Measurements from ENCODE around the gene ZIM2.
"Not testable (repeated sequence)": the region's sequence is repeated elsewhere in the genome, so short reads cannot be mapped to it uniquely, and the experiment has no call there.

The ZIM2 gene

DNA sequence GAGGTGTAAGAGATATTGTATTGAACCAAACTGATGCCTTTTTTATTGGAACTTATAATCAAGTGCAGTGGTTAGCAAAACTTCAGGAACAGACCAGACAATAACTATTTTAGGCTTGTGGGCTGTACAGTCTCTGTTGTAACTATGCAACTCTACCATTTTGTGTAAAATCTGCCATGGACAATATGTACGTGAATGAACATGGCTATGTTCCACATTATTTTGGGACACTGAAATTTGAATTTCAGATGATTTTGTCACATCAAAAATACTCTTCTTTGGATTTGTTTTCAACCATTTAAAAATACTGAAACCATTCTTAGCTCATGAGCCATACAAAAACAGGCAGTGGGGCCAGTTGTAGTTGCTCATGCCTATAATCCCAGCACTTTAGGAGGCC lies 27.9 kb upstream of the ZIM2 start:
- H3K9me3 ChIP-seq = peaks cover 16% of the 10 kb centered on the region; the same call in 1 of the 2 replicates
- no peaks in the 10 kb centered on the region for H3K27me3 ChIP-seq
- H4K20me1 ChIP-seq = no peaks in the 10 kb centered on the region
- H3K4me3 ChIP-seq = no peak overlapping the region
- H3K4me2 ChIP-seq = no peak overlapping the region
- H3K27ac ChIP-seq = no peak overlapping the region
- no peak overlapping the region for H3K9ac ChIP-seq
- no peaks in the 10 kb centered on the region for H3K4me1 ChIP-seq
- H3K36me3 ChIP-seq = no peaks in the 10 kb centered on the region
- TF ChIP-seq Cebpa-rat (IDR thresholded peaks at IDR 0.05) = no peak

- no peaks in the 10 kb centered on the region for H3K36me3 ChIP-seq
- peaks cover 11% of the 10 kb centered on the region; the same call in 1 of the 2 replicates for H3K9me3 ChIP-seq
- TF ChIP-seq Cebpa-rat (IDR thresholded peaks at IDR 0.05) = no peak
- H4K20me1 ChIP-seq = no peaks in the 10 kb centered on the region
- no peak overlapping the region for H3K9ac ChIP-seq
- H3K27me3 ChIP-seq = no peaks in the 10 kb centered on the region
- no peak overlapping the region for H3K4me3 ChIP-seq
- no peak overlapping the region for H3K4me2 ChIP-seq
- H3K27ac ChIP-seq = no peak overlapping the region
- no peaks in the 10 kb centered on the region for H3K4me1 ChIP-seq
Measured at GRCh38 chr19:56866538-56866937, 26.0 kb upstream of the ZIM2 start.

DNA sequence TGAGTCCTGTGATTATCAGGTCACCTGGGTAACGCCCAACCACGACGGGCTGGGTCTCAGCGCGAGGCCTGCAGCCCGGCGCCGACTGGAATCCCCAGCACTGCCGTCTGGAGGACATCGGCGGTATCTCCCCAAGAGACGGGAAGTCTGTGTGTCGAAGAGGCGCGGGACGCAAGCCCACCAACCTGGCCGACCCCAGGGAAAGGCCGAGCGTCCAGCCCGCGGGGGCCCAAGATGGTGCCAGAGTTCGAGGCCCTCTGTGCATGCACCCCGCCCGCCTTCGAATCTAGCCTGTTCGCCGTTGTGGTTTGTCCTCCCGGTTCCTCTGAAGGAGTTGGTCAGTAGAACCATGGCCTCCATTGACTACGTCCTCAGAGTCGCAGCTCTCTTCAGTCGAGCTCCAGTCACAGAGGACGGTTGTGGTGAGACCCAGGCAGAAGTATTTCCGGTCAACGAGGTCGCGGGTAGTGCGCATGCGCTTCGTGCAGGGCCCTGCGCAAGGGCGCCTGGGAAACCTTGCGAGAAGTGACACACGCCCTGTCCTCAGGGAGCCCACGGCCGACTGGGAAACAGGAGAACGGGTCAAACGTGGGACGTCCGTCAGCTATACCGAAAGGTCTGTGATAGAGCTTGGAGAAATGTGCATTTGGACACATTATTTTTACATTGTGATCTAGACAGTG lies 24.1 kb upstream of the ZIM2 start:
- Histone ChIP-seq H3K9me3 (peaks cover 11% of the 10 kb centered on the region; the same call in 1 of the 2 replicates), H3K27ac (no peak overlapping the region), H3K9ac (no peak overlapping the region)

GRCh38 chr19:56862741-56863140 lies 22.2 kb upstream of the ZIM2 start:
- Histone ChIP-seq H3K9me3 (peaks cover 11% of the 10 kb centered on the region; the same call in 1 of the 2 replicates), H3K27me3 (no peaks in the 10 kb centered on the region), H3K4me2 (no peak overlapping the region), H4K20me1 (no peaks in the 10 kb centered on the region), H3K4me3 (no peak overlapping the region), H3K36me3 (no peaks in the 10 kb centered on the region), H3K4me1 (no peaks in the 10 kb centered on the region), H3K27ac (no peak overlapping the region), H3K9ac (no peak overlapping the region)
- TF ChIP-seq Cebpa-rat (IDR thresholded peaks at IDR 0.05) = no peak

More for the DNA sequence above, 24.1 kb upstream of the ZIM2 start:
- Histone ChIP-seq H3K36me3 (no peaks in the 10 kb centered on the region), H3K4me1 (no peaks in the 10 kb centered on the region), H4K20me1 (no peaks in the 10 kb centered on the region), H3K27me3 (no peaks in the 10 kb centered on the region), H3K4me2 (no peak overlapping the region), H3K4me3 (no peak overlapping the region)
- no peak for TF ChIP-seq Cebpa-rat (IDR thresholded peaks at IDR 0.05)

DNA sequence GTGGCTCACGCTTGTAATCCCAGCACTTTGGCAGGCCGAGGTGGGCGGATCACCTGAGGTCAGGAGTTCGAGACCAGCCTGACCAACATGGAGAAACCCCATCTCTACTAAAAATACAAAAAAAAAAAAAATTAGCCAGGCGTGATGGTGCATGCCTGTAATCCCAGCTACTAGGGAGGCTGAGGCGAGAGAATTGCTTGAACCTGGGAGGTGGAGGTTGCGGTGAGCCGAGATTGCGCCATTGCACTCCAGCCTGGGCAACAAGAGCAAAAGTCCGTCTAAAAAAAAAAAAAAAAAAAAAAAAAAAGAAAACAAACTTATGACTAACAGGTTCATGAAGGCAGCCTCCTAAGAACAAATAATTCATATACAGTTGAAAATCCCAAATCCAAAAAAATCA lies 19.9 kb upstream of the ZIM2 start:
- H4K20me1 ChIP-seq, H3K9ac ChIP-seq, H3K27me3 ChIP-seq, H3K36me3 ChIP-seq, H3K4me1 ChIP-seq, H3K4me2 ChIP-seq, H3K4me3 ChIP-seq, H3K27ac ChIP-seq: not testable (repeated sequence)
- H3K9me3 ChIP-seq = peaks cover 11% of the 10 kb centered on the region; the same call in 1 of the 2 replicates

DNA sequence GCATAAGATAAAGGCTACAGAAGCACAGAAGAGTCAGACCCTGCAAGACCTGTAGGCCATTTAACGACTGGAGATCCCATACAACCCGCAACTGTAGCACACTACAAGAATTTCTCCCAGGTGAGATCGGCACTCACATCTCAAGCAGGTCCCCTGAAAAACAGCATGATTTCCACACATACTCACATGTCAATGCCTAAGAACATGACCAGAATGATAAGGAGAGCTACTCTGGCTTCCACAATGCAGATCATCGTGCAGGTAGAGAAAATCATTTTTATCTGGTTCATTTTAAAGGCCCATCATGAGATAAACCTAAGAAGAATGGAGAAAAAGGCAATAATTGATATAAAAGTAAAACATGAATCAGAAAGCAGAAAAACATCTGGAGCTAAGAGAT lies 17.5 kb upstream of the ZIM2 start:
- Histone ChIP-seq H3K4me2 (no peak overlapping the region), H3K4me3 (no peak overlapping the region), H3K9me3 (peaks cover 14% of the 10 kb centered on the region), H3K27ac (no peak overlapping the region), H3K9ac (no peak overlapping the region), H3K4me1 (no peaks in the 10 kb centered on the region), H4K20me1 (no peaks in the 10 kb centered on the region), H3K27me3 (no peaks in the 10 kb centered on the region), H3K36me3 (no peaks in the 10 kb centered on the region)
- TF ChIP-seq Cebpa-rat (IDR thresholded peaks at IDR 0.05) = no peak

DNA sequence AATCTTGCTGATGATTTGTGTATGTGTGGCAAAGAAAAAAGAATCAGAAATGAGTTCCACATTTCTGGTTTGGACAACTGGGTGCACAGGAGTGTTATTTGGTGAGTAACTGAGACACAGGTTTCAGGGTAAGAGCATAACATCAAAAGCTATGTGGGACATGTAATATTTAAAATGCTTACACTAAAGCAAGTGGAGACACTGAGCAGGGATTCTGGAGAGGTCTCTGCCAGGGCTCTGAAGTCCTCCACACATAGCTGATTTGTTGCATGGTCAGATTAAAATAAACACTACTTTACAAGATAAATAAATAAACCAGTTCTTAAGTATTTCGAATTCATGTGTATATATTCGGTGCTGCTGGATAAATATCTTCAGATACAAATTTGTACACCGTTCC lies 16.3 kb upstream of the ZIM2 start:
- Histone ChIP-seq H3K36me3 (no peaks in the 10 kb centered on the region), H3K4me1 (no peaks in the 10 kb centered on the region), H3K27ac (no peak overlapping the region), H4K20me1 (no peaks in the 10 kb centered on the region), H3K4me2 (no peak overlapping the region), H3K9ac (no peak overlapping the region), H3K27me3 (no peaks in the 10 kb centered on the region), H3K9me3 (peaks cover 14% of the 10 kb centered on the region), H3K4me3 (no peak overlapping the region)
- no peak for TF ChIP-seq Cebpa-rat (IDR thresholded peaks at IDR 0.05)

DNA sequence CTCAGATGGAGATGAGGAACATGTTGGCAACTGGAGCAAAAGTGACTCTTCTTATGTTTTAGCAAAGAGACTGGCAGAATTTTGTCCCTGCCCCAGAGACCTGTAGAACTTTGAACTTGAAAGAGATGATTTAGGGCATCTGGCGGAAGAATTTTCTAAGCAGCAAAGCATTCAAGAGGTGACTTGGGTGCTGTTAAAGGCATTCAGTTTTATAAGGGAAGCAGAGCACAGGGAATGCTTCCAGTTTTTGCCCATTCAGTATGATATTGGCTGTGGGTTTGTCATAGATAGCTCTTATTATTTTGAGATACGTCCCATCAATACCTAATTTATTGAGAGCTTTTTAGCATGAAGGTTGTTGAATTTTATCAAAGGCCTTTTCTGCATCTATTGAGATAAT lies 11.8 kb upstream of the ZIM2 start:
- not testable (repeated sequence) for H4K20me1 ChIP-seq, H3K27me3 ChIP-seq, H3K9ac ChIP-seq, H3K36me3 ChIP-seq, H3K4me2 ChIP-seq, H3K27ac ChIP-seq, H3K4me3 ChIP-seq, H3K4me1 ChIP-seq
- peaks cover 14% of the 10 kb centered on the region for H3K9me3 ChIP-seq

GRCh38 chr19:56848166-56848565 lies 7.6 kb upstream of the ZIM2 start:
- Histone ChIP-seq H3K27ac (no peak overlapping the region), H3K4me1 (no peaks in the 10 kb centered on the region), H3K36me3 (no peaks in the 10 kb centered on the region), H4K20me1 (no peaks in the 10 kb centered on the region), H3K9ac (no peak overlapping the region), H3K4me3 (no peak overlapping the region), H3K9me3 (no peaks in the 10 kb centered on the region), H3K4me2 (no peak overlapping the region), H3K27me3 (no peaks in the 10 kb centered on the region)
- no peak for TF ChIP-seq Cebpa-rat (IDR thresholded peaks at IDR 0.05)

DNA sequence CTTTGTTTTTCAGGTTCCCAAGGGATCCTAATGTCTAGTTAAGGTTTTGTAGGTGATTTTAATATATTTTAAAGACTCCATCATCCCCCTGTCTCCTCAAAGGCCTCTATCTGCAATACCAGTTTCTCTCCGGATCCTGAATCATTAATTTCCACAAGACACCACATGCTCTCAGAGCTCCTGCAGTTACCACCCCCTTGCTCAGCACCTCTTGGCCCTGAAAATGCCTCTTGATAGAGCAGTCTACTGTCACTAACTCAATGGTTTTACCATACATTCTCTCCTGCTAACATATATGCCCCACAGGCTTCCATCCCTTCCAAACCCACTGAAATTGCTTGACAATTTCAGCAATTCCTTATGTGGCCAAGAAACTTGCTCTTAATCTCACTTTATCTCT lies 1.9 kb upstream of the ZIM2 start:
- peaks cover 34% of the 10 kb centered on the region for H3K9me3 ChIP-seq
- H3K27me3 ChIP-seq = no peaks in the 10 kb centered on the region
- no peaks in the 10 kb centered on the region for H3K36me3 ChIP-seq
- no peak overlapping the region for H3K4me3 ChIP-seq
- H3K4me1 ChIP-seq = no peaks in the 10 kb centered on the region
- H3K27ac ChIP-seq = no peak overlapping the region
- H3K4me2 ChIP-seq = no peak overlapping the region
- H3K9ac ChIP-seq = no peak overlapping the region
- TF ChIP-seq Cebpa-rat (IDR thresholded peaks at IDR 0.05) = no peak
- H4K20me1 ChIP-seq = no peaks in the 10 kb centered on the region

DNA sequence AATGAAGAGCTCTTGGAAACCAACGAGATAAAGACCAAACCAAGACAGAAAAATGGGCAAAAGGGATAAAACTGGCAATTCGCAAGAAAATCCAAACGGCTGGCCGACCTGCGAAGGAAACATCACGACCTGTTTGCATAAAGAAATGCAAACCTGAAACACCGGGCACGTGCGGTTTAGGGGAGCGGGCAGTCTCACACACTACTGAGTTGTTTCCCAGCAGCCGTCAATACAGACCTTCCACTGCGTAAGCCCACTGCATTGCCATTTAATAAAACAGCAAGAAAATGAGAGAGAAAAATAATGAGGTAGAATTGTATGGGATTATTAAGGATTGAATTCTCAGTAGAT lies 642 bp upstream of the ZIM2 start:
- Histone ChIP-seq H3K27me3 (no peaks in the 10 kb centered on the region), H3K36me3 (no peaks in the 10 kb centered on the region), H3K4me3 (no peak overlapping the region), H3K4me1 (no peaks in the 10 kb centered on the region), H3K9me3 (peaks cover 39% of the 10 kb centered on the region), H3K4me2 (no peak overlapping the region), H3K27ac (no peak overlapping the region), H3K9ac (no peak overlapping the region), H4K20me1 (no peaks in the 10 kb centered on the region)
- no peak for TF ChIP-seq Cebpa-rat (IDR thresholded peaks at IDR 0.05)

Measured in BLaER1 (cell line).